ENCODE results near the gene OSBPL3. TPM values are rescaled to one million over a fixed set of nuclear protein-coding genes. Genes with fewer than 3 reads are reported as not detected.

The OSBPL3 gene
- polyA plus RNA-seq, 1 donor from 2014 or later: 0.26 TPM

GRCh38 chr7:24828891-24829661, 150.9 kb downstream of the OSBPL3 start:
- no peaks in the 10 kb centered on the region for H4K20me1 ChIP-seq (ENCODE audit: insufficient read depth)
- no peaks in the 10 kb centered on the region for H3K79me2 ChIP-seq (replicated peaks; ENCODE audit: insufficient read depth, low read length)
- H3K4me2 ChIP-seq (ENCODE audit: low read length): no peak overlapping the region
- H3F3A ChIP-seq (ENCODE audit: insufficient read depth, low read length, poor library complexity, severe bottlenecking): no peaks in the 10 kb centered on the region
- TF ChIP-seq EZH2 (IDR thresholded peaks at IDR 0.05; ENCODE audit: borderline replicate concordance, insufficient read depth, low read length, poor library complexity, severe bottlenecking) (no peak), MXI1 (conservative IDR thresholded peaks at IDR 0.05; ENCODE audit: poor library complexity, severe bottlenecking) (no peak), POLR2AphosphoS5 (IDR thresholded peaks at IDR 0.05) (no peak), SMC3 (conservative IDR thresholded peaks at IDR 0.05; ENCODE audit: poor library complexity) (no peak), TAF1 (IDR thresholded peaks at IDR 0.05; ENCODE audit: low read depth) (no peak), EP300 (conservative IDR thresholded peaks at IDR 0.05; ENCODE audit: poor library complexity, severe bottlenecking) (no peak), RAD21 (conservative IDR thresholded peaks at IDR 0.05) (no peak), CTCF (IDR thresholded peaks at IDR 0.05; ENCODE audit: poor library complexity, severe bottlenecking) (no peak)
- TF ChIP-seq, protein P1, sequence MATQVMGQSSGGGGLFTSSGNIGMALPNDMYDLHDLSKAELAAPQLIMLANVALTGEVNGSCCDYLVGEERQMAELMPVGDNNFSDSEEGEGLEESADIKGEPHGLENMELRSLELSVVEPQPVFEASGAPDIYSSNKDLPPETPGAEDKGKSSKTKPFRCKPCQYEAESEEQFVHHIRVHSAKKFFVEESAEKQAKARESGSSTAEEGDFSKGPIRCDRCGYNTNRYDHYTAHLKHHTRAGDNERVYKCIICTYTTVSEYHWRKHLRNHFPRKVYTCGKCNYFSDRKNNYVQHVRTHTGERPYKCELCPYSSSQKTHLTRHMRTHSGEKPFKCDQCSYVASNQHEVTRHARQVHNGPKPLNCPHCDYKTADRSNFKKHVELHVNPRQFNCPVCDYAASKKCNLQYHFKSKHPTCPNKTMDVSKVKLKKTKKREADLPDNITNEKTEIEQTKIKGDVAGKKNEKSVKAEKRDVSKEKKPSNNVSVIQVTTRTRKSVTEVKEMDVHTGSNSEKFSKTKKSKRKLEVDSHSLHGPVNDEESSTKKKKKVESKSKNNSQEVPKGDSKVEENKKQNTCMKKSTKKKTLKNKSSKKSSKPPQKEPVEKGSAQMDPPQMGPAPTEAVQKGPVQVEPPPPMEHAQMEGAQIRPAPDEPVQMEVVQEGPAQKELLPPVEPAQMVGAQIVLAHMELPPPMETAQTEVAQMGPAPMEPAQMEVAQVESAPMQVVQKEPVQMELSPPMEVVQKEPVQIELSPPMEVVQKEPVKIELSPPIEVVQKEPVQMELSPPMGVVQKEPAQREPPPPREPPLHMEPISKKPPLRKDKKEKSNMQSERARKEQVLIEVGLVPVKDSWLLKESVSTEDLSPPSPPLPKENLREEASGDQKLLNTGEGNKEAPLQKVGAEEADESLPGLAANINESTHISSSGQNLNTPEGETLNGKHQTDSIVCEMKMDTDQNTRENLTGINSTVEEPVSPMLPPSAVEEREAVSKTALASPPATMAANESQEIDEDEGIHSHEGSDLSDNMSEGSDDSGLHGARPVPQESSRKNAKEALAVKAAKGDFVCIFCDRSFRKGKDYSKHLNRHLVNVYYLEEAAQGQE (IDR thresholded peaks at IDR 0.05; ENCODE audit: borderline replicate concordance): no peak
- no peaks in the 10 kb centered on the region for H3K36me3 ChIP-seq (ENCODE audit: insufficient read depth, low read length)
- no peak overlapping the region for H3K9ac ChIP-seq (ENCODE audit: low read length)
- no peak overlapping the region for H3K27ac ChIP-seq (ENCODE audit: low read length)
- H3K9me2 ChIP-seq (ENCODE audit: insufficient read depth, low read length): no peaks in the 10 kb centered on the region
- H3K27me3 ChIP-seq (ENCODE audit: insufficient read depth, low read depth, low read length): no peaks in the 10 kb centered on the region
- no peak overlapping the region for H2AFZ ChIP-seq (ENCODE audit: low read depth, low read length)
- H3K4me3 ChIP-seq (ENCODE audit: low read length): peak overlapping the region; percentile 24
- H3K9me3 ChIP-seq (ENCODE audit: low read length): no peaks in the 10 kb centered on the region

DNA sequence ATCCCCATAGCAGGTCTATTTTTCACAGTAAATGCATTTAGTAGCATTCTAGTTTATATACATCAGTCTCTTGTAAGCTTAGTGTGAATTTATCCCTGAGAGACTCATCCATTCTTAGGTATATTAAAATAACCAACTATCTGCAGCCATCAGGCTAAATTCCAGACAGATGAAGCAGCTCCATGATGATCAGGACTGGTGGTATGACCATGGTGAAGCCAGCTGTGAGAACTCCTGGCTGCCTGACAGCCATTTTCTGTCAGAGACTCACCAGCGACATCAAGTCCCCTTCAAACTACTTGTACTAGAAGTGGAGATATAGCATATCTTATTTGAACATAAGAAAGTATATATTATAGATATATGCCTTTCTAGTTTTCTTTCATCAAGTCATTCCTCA, 152.4 kb downstream of the OSBPL3 start:
- H3K36me3 ChIP-seq (ENCODE audit: insufficient read depth, low read length): no peaks in the 10 kb centered on the region

More for the DNA sequence above, 152.4 kb downstream of the OSBPL3 start:
- no peaks in the 10 kb centered on the region for H3K79me2 ChIP-seq (replicated peaks; ENCODE audit: insufficient read depth, low read length)
- no peak overlapping the region for H3K4me3 ChIP-seq (ENCODE audit: low read length)
- H3K27ac ChIP-seq (ENCODE audit: low read length): no peak overlapping the region
- no peaks in the 10 kb centered on the region for H3F3A ChIP-seq (ENCODE audit: insufficient read depth, low read length, poor library complexity, severe bottlenecking)
- no peaks in the 10 kb centered on the region for H3K9me3 ChIP-seq (ENCODE audit: low read length)
- H3K4me2 ChIP-seq (ENCODE audit: low read length): no peak overlapping the region
- no peak overlapping the region for H2AFZ ChIP-seq (ENCODE audit: low read depth, low read length)
- TF ChIP-seq, protein P1 (IDR thresholded peaks at IDR 0.05; ENCODE audit: borderline replicate concordance): no peak
- TF ChIP-seq POLR2AphosphoS5 (IDR thresholded peaks at IDR 0.05) (no peak), MXI1 (conservative IDR thresholded peaks at IDR 0.05; ENCODE audit: poor library complexity, severe bottlenecking) (no peak), CTCF (IDR thresholded peaks at IDR 0.05; ENCODE audit: poor library complexity, severe bottlenecking) (no peak), SMC3 (conservative IDR thresholded peaks at IDR 0.05; ENCODE audit: poor library complexity) (no peak), EZH2 (IDR thresholded peaks at IDR 0.05; ENCODE audit: borderline replicate concordance, insufficient read depth, low read length, poor library complexity, severe bottlenecking) (no peak), EP300 (conservative IDR thresholded peaks at IDR 0.05; ENCODE audit: poor library complexity, severe bottlenecking) (no peak), RAD21 (conservative IDR thresholded peaks at IDR 0.05) (no peak), TAF1 (IDR thresholded peaks at IDR 0.05; ENCODE audit: low read depth) (no peak)
- H3K27me3 ChIP-seq (ENCODE audit: insufficient read depth, low read depth, low read length): no peaks in the 10 kb centered on the region
- H3K9me2 ChIP-seq (ENCODE audit: insufficient read depth, low read length): no peaks in the 10 kb centered on the region
- no peak overlapping the region for H3K9ac ChIP-seq (ENCODE audit: low read length)
- no peaks in the 10 kb centered on the region for H4K20me1 ChIP-seq (ENCODE audit: insufficient read depth)

All from neural cell (in vitro differentiated cells).